Stimulated activated CD4-positive, alpha-beta T cell treated with anti-CD3 and anti-CD28 coated beads, Interleukin-1b, Interleukin-23, amount 100 ng/mL, for 1 hour (primary cell): Measurements from ENCODE around the gene PARD3B.

Experiments
- DNase-seq, 2 donors: peaks; one replicate each; pipeline ENCODE4 v3.0.0-alpha.2; 2020; ENCODE audit warnings: low read depth in 2 of 2

Gene PARD3B

GRCh38 chr2:204705243-204705932 is 160.1 kb downstream of the PARD3B start:
- no peak for DNase-seq

- DNase-seq = no peak
Measured at GRCh38 chr2:204706939-204707338, 161.7 kb downstream of the PARD3B start.

GRCh38 chr2:204713211-204713610 is 167.9 kb downstream of the PARD3B start:
- no peak for DNase-seq

GRCh38 chr2:204715361-204715760 is 170.1 kb downstream of the PARD3B start:
- DNase-seq = no peak

GRCh38 chr2:204717591-204717990 is 172.3 kb downstream of the PARD3B start:
- no peak for DNase-seq

GRCh38 chr2:204718607-204719006 is 173.3 kb downstream of the PARD3B start:
- no peak for DNase-seq

GRCh38 chr2:204720874-204721273 is 175.6 kb downstream of the PARD3B start:
- no peak for DNase-seq

GRCh38 chr2:204722207-204722606 is 176.9 kb downstream of the PARD3B start:
- DNase-seq = no peak

- DNase-seq = no peak
Measured at GRCh38 chr2:204722691-204723090, 177.4 kb downstream of the PARD3B start.

- no peak for DNase-seq
Measured at GRCh38 chr2:204725693-204726360, 180.6 kb downstream of the PARD3B start.

- DNase-seq = no peak
Measured at GRCh38 chr2:204726831-204727230, 181.6 kb downstream of the PARD3B start.

- DNase-seq = no peak
Measured at GRCh38 chr2:204727368-204727767, 182.1 kb downstream of the PARD3B start.

- DNase-seq = no peak
Measured at GRCh38 chr2:204730603-204731002, 185.3 kb downstream of the PARD3B start.

- no peak for DNase-seq
Measured at GRCh38 chr2:204732019-204732418, 186.7 kb downstream of the PARD3B start.

- DNase-seq = no peak
Measured at GRCh38 chr2:204737296-204737695, 192.0 kb downstream of the PARD3B start.

GRCh38 chr2:204738721-204739120 is 193.4 kb downstream of the PARD3B start:
- DNase-seq = no peak

- no peak for DNase-seq
Measured at GRCh38 chr2:204743393-204743960, 198.2 kb downstream of the PARD3B start.

- no peak for DNase-seq
Measured at GRCh38 chr2:204744506-204744905, 199.2 kb downstream of the PARD3B start.

GRCh38 chr2:204748286-204748685 is 203.0 kb downstream of the PARD3B start:
- no peak for DNase-seq

GRCh38 chr2:204749319-204749718 is 204.0 kb downstream of the PARD3B start:
- DNase-seq = no peak

- no peak for DNase-seq
Measured at GRCh38 chr2:204750389-204750788, 205.1 kb downstream of the PARD3B start.

GRCh38 chr2:204751472-204751871 is 206.2 kb downstream of the PARD3B start:
- DNase-seq = no peak

- DNase-seq = no peak
Measured at GRCh38 chr2:204753841-204754240, 208.6 kb downstream of the PARD3B start.
